GM12878 (cell line): ENCODE results near the gene KLF11. TPM values are rescaled to one million over a fixed set of nuclear protein-coding genes. Genes with fewer than 3 reads are reported as not detected.

Source experiments
- ATF3 ChIP-seq: IDR thresholded peaks from 2 replicates; pipeline ENCODE4 v1.6.1; 2011; ENCODE audit warnings: low read depth, mild to moderate bottlenecking, low read length, moderate library complexity, borderline replicate concordance; ENCODE audit errors: extremely low read depth
- BACH1 ChIP-seq: fragments of 450-650 bp; IDR thresholded peaks from 2 replicates; pipeline ENCODE4 v1.6.1; 2017; ENCODE audit warnings: mild to moderate bottlenecking, borderline replicate concordance
- CBFB ChIP-seq: IDR thresholded peaks from 2 replicates; pipeline ENCODE4 v1.6.1; 2016; ENCODE audit warnings: antibody characterized with exemption, low read depth
- CREB1 ChIP-seq: IDR thresholded peaks from 2 replicates; pipeline ENCODE4 v1.6.1; 2012; ENCODE audit warnings: low read depth, mild to moderate bottlenecking, inconsistent platforms
- EED ChIP-seq: sonication (generic); IDR thresholded peaks from 2 replicates; pipeline ENCODE4 v1.6.1; 2016; ENCODE audit warnings: antibody characterized with exemption, low read depth
- ELK1 ChIP-seq: IDR thresholded peaks from 2 replicates; pipeline ENCODE4 v1.6.1; 2012; ENCODE audit warnings: low read depth, low read length, improper control_type of control experiment
- IKZF1 ChIP-seq: fragments of 450-650 bp; conservative IDR thresholded peaks from 2 replicates; pipeline ENCODE4 v1.6.1; 2017; ENCODE audit warnings: antibody characterized with exemption, mild to moderate bottlenecking
- IKZF2 ChIP-seq, 2 experiments: fragments of 450-650 bp; IDR thresholded peaks; 2 replicates each; pipeline ENCODE4 v1.6.1; 2017; ENCODE audit warnings: mild to moderate bottlenecking in 2 of 2, moderate library complexity in 2 of 2
- JUNB ChIP-seq: IDR thresholded peaks from 2 replicates; pipeline ENCODE4 v1.6.1; 2016; ENCODE audit warnings: antibody characterized with exemption, mild to moderate bottlenecking
- KDM1A ChIP-seq: fragments of 200-600 bp; sonication (generic); IDR thresholded peaks from 2 replicates; pipeline ENCODE4 v1.6.1; 2016; ENCODE audit warnings: borderline replicate concordance
- MEF2B ChIP-seq: fragments of 450-650 bp; IDR thresholded peaks from 2 replicates; pipeline ENCODE4 v1.6.1; 2018; ENCODE audit warnings: mild to moderate bottlenecking, moderate library complexity; ENCODE audit not compliant: partially characterized antibody, poor library complexity, severe bottlenecking
- NFYB ChIP-seq: IDR thresholded peaks from 2 replicates; pipeline ENCODE4 v1.6.1; 2011; ENCODE audit warnings: low read depth, mild to moderate bottlenecking, low read length, improper control_type of control experiment, moderate library complexity; ENCODE audit not compliant: insufficient read depth
- PAX8 ChIP-seq: fragments of 450-650 bp; IDR thresholded peaks from 2 replicates; pipeline ENCODE4 v1.6.1; 2017; ENCODE audit warnings: mild to moderate bottlenecking, moderate library complexity
- POLR2A ChIP-seq: IDR thresholded peaks from 2 replicates; pipeline ENCODE4 v1.6.1; 2011; ENCODE audit warnings: low read depth, mild to moderate bottlenecking, low read length
- RELA ChIP-seq: fragments of 450-650 bp; IDR thresholded peaks from 2 replicates; pipeline ENCODE4 v1.8.0; 2014; ENCODE audit warnings: borderline replicate concordance; ENCODE audit not compliant: partially characterized antibody
- RFX5 ChIP-seq: IDR thresholded peaks from 2 replicates; pipeline ENCODE4 v1.6.1; 2011; ENCODE audit warnings: low read depth, low read length, improper control_type of control experiment
- SRF ChIP-seq, 2 experiments: IDR thresholded peaks; 2 replicates each; pipeline ENCODE4 v1.6.1; 2011; ENCODE audit warnings: low read depth in 2 of 2, low read length in 2 of 2, mild to moderate bottlenecking in 1 of 2, moderate library complexity in 1 of 2
- ZNF384 ChIP-seq: IDR thresholded peaks from 2 replicates; pipeline ENCODE4 v1.6.1; 2012; ENCODE audit warnings: low read depth, mild to moderate bottlenecking, low read length, improper control_type of control experiment, borderline replicate concordance
- polyA plus RNA-seq, 11 experiments: library from polyadenylated mRNA; depleted of rRNA in 4 of 11; unstranded in 6 of 11; stranded (reverse) in 5 of 11; fragments of >200 nt; fragmentation: Nextera tagmentation in 4 of 11; fragmentation: Illumina TruSeq in 1 of 11; extraction: Ambion mirVana in 4 of 11; extraction: Trizol in 1 of 11; gene quantifications; 1 replicate in 1 of 11; 2 replicates in 10 of 11; pipeline versions ENCODE4 v1.2.1 to v1.2.3, GENCODE V29; 2011 to 2016; ENCODE audit warnings: inconsistent platforms in 2 of 11, missing spikeins in 2 of 11, low read depth in 1 of 11
- total RNA-seq, 4 experiments: library from RNA; depleted of rRNA in 3 of 4; stranded (reverse); fragments of >200 nt in 3 of 4; fragmentation: Illumina TruSeq in 1 of 4; extraction: Trizol in 1 of 4; gene quantifications; 2 replicates each; pipeline versions ENCODE4 v1.2.1 to v1.2.3, GENCODE V29; 2013 to 2021
- TF ChIP-seq, protein P1 (sequence below): fragments of 450-650 bp; IDR thresholded peaks from 2 replicates; pipeline ENCODE4 v1.6.1; 2016; ENCODE audit warnings: mild to moderate bottlenecking
- TF ChIP-seq, protein P2 (sequence below): fragments of 450-650 bp; conservative IDR thresholded peaks from 2 replicates; pipeline ENCODE4 v1.6.1; 2017; ENCODE audit warnings: mild to moderate bottlenecking, moderate library complexity
- TF ChIP-seq, protein P3 (sequence below): fragments of 450-650 bp; IDR thresholded peaks from 2 replicates; pipeline ENCODE4 v1.6.1; 2017; ENCODE audit warnings: mild to moderate bottlenecking, low read depth, inconsistent platforms; ENCODE audit not compliant: poor library complexity, severe bottlenecking
- TF ChIP-seq, protein P4 (sequence below): IDR thresholded peaks from 2 replicates; pipeline ENCODE4 v1.6.1; 2011; ENCODE audit warnings: borderline replicate concordance, low read depth, mild to moderate bottlenecking, moderate library complexity, mixed read lengths, low read length; ENCODE audit not compliant: insufficient read depth; ENCODE audit errors: extremely low read length

KLF11 gene
- total and polyA plus RNA-seq, 10 of the 15 experiments (the other 5 are each of a cell fraction or from before 2014, with no cell fraction given) = 0.03 to 0.54 (median 0.14) TPM; not detected in 1

DNA sequence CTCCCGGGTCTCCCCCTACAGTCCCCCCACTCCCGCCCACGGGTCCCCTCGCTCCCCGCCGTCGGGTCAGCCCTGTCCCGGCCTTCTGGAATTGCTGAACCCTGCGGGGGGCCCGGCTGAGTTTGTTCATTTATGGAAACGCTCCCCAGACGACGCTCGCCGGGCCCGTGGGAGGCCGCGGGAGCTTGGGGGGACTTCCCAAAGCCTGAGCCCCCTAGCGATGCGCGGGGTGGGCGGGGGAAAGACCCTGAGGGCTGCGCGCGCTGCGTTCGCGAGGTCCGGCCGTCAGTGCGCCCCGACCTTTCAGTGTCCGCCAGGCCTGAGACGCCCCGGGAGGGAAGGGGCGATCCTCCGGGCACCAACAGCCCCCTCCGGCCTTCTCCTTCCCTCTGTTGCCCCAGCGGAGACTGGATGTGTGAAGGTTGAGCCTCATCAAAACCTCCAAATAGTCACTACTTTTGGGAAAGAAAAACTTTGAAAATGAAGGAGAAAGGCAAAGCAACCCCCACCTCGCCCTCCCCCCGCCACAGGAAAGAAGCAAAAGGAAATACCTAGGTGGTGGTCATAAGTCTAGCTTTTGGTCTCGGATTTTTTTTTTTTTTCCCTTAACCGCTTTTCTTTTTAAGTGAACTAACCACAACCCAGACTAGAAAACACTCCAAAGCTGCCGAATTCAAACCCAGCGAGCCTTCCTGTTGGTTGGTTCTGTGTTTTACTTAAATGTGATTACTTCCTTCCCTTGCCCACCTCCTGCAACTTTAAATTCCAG is 37.4 kb downstream of the KLF11 start (continued):
- TF ChIP-seq EED = peak; percentile 59; the same call in 1 of the 2 replicates
- TF ChIP-seq ATF3 = no peak
- TF ChIP-seq, protein P1, sequence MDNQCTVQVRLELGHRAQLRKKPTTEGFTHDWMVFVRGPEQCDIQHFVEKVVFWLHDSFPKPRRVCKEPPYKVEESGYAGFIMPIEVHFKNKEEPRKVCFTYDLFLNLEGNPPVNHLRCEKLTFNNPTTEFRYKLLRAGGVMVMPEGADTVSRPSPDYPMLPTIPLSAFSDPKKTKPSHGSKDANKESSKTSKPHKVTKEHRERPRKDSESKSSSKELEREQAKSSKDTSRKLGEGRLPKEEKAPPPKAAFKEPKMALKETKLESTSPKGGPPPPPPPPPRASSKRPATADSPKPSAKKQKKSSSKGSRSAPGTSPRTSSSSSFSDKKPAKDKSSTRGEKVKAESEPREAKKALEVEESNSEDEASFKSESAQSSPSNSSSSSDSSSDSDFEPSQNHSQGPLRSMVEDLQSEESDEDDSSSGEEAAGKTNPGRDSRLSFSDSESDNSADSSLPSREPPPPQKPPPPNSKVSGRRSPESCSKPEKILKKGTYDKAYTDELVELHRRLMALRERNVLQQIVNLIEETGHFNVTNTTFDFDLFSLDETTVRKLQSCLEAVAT = peak; percentile 64; the same call in 1 of the 2 replicates
- TF ChIP-seq BACH1 = peak; percentile 54; the same call in 1 of the 2 replicates
- TF ChIP-seq, protein P2, sequence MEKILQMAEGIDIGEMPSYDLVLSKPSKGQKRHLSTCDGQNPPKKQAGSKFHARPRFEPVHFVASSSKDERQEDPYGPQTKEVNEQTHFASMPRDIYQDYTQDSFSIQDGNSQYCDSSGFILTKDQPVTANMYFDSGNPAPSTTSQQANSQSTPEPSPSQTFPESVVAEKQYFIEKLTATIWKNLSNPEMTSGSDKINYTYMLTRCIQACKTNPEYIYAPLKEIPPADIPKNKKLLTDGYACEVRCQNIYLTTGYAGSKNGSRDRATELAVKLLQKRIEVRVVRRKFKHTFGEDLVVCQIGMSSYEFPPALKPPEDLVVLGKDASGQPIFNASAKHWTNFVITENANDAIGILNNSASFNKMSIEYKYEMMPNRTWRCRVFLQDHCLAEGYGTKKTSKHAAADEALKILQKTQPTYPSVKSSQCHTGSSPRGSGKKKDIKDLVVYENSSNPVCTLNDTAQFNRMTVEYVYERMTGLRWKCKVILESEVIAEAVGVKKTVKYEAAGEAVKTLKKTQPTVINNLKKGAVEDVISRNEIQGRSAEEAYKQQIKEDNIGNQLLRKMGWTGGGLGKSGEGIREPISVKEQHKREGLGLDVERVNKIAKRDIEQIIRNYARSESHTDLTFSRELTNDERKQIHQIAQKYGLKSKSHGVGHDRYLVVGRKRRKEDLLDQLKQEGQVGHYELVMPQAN = 0 out of 2 replicates have a peak, but pooled peaks have one; percentile 19
- TF ChIP-seq POLR2A = peak; percentile 59
- TF ChIP-seq, protein P3, sequence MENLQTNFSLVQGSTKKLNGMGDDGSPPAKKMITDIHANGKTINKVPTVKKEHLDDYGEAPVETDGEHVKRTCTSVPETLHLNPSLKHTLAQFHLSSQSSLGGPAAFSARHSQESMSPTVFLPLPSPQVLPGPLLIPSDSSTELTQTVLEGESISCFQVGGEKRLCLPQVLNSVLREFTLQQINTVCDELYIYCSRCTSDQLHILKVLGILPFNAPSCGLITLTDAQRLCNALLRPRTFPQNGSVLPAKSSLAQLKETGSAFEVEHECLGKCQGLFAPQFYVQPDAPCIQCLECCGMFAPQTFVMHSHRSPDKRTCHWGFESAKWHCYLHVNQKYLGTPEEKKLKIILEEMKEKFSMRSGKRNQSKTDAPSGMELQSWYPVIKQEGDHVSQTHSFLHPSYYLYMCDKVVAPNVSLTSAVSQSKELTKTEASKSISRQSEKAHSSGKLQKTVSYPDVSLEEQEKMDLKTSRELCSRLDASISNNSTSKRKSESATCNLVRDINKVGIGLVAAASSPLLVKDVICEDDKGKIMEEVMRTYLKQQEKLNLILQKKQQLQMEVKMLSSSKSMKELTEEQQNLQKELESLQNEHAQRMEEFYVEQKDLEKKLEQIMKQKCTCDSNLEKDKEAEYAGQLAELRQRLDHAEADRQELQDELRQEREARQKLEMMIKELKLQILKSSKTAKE = peak; percentile 81
- TF ChIP-seq MEF2B = peak; percentile 76
- TF ChIP-seq PAX8 = no peak
- peak; percentile 63 to 69 for TF ChIP-seq IKZF2 (IDR thresholded peaks at IDR 0.05)
- no peak; the same call in 1 of the 2 replicates for TF ChIP-seq CBFB
- peak; percentile 85 for TF ChIP-seq IKZF1
- TF ChIP-seq, protein P4, sequence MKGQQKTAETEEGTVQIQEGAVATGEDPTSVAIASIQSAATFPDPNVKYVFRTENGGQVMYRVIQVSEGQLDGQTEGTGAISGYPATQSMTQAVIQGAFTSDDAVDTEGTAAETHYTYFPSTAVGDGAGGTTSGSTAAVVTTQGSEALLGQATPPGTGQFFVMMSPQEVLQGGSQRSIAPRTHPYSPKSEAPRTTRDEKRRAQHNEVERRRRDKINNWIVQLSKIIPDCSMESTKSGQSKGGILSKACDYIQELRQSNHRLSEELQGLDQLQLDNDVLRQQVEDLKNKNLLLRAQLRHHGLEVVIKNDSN = no peak
- TF ChIP-seq SRF (IDR thresholded peaks at IDR 0.05; ENCODE audit: low read depth in 2 of 2, low read length in 2 of 2) = no peak
- 0 out of 2 replicates have a peak, but pooled peaks have one; percentile 38 for TF ChIP-seq NFYB
- TF ChIP-seq KDM1A = no peak
- TF ChIP-seq JUNB = no peak
- TF ChIP-seq ELK1 = no peak
- TF ChIP-seq RFX5 = no peak
- TF ChIP-seq CREB1 = peak; percentile 39; the same call in 1 of the 2 replicates
- TF ChIP-seq RELA = peak; percentile 29
- peak; percentile 74; the same call in 1 of the 2 replicates for TF ChIP-seq ZNF384
